ENCODE data around the gene CDH23.

DNA sequence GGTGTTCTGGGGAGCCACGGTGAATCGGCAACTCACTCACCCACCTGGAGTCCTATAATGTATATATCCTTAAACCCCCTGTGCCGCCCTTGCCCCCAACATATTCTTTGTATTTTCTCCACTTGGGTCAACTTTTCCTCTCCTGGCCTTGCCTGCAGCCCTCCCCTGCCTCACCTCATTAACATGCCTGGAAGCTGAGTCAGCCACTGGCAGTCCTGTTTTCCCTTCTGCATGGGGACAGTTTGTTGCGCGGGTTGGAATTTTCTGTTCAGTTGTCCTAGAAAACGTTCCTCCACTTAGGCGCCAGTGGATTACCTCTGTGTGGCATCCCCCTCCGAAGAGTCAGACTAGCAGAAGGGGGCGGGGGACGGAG, 225.4 kb downstream of the CDH23 start:
- TF ChIP-seq CREM (CRISPR knock-in tag; IDR thresholded peaks at IDR 0.05) = no peak
- TF ChIP-seq, protein P1, sequence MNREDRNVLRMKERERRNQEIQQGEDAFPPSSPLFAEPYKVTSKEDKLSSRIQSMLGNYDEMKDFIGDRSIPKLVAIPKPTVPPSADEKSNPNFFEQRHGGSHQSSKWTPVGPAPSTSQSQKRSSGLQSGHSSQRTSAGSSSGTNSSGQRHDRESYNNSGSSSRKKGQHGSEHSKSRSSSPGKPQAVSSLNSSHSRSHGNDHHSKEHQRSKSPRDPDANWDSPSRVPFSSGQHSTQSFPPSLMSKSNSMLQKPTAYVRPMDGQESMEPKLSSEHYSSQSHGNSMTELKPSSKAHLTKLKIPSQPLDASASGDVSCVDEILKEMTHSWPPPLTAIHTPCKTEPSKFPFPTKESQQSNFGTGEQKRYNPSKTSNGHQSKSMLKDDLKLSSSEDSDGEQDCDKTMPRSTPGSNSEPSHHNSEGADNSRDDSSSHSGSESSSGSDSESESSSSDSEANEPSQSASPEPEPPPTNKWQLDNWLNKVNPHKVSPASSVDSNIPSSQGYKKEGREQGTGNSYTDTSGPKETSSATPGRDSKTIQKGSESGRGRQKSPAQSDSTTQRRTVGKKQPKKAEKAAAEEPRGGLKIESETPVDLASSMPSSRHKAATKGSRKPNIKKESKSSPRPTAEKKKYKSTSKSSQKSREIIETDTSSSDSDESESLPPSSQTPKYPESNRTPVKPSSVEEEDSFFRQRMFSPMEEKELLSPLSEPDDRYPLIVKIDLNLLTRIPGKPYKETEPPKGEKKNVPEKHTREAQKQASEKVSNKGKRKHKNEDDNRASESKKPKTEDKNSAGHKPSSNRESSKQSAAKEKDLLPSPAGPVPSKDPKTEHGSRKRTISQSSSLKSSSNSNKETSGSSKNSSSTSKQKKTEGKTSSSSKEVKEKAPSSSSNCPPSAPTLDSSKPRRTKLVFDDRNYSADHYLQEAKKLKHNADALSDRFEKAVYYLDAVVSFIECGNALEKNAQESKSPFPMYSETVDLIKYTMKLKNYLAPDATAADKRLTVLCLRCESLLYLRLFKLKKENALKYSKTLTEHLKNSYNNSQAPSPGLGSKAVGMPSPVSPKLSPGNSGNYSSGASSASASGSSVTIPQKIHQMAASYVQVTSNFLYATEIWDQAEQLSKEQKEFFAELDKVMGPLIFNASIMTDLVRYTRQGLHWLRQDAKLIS (CRISPR knock-in tag; IDR thresholded peaks at IDR 0.05; ENCODE audit: borderline replicate concordance) = no peak

Measured in WTC11 (cell line).